Measurements from ENCODE around the gene MTHFR.

Gene MTHFR

GRCh38 chr1:11780380-11781147 is 25.2 kb downstream of the MTHFR start:
- no peak for DNase-seq

- no peak for DNase-seq
Observed at GRCh38 chr1:11779715-11780379, 25.9 kb downstream of the MTHFR start.

DNA sequence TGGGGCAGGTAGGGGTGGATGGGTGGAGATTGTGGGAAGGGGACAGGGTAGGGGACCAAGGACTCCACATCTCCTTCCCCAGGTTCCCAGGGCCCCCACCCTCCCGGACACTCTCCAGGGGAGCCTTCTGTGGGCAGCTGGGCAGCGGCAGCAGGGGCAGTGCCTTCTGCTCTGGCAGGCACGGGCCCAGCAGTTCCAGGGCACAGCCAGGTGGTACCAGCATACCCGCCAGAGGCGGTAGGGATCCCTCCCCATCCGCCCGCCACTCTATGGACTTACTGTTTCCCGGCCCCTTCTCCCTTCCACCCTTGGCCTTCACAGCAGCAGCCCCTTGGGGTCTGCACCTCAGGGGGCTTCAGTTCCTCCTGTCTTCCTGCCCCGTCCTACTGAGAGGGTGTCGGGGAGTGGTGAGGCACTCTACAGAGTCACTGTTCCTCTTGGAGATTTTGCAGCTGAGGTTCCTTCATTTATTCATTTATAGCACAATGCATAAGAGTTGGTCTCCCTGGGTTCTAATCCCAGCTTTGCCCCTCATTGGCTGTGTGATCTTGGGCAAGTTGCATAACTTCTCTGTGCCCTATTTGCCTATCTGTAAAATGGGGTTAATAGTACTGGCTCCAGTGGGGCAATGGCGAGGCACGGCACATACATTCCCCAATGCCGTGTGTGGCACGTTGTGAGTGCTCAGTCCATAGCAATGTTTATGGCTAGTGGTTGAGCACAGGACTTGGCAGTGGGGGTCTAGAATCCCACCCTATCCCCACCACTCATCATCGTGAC is 26.7 kb downstream of the MTHFR start:
- DNase-seq: no peak

DNA sequence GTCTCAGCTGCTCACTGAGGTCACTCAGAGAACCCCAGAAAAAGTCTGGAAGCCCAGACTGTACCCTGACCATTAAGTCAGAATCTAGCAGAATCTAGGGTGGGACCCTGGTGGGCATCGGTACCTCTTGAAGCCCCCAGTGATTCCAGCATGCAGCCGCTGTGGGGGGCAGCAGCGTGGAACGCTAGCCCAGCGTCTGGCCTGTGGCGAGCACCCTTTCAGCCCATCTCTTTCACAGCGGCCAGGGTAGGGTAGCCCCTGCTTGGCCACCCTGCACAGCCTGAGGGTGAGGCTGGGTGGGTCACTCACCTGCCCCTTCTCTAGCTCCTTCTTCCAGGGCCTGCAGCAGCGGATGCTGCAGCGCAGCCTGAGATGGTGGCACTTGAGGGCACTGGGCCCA is 27.4 kb downstream of the MTHFR start:
- DNase-seq: no peak

GRCh38 chr1:11777658-11778322 is 28.0 kb downstream of the MTHFR start:
- DNase-seq: no peak

DNA sequence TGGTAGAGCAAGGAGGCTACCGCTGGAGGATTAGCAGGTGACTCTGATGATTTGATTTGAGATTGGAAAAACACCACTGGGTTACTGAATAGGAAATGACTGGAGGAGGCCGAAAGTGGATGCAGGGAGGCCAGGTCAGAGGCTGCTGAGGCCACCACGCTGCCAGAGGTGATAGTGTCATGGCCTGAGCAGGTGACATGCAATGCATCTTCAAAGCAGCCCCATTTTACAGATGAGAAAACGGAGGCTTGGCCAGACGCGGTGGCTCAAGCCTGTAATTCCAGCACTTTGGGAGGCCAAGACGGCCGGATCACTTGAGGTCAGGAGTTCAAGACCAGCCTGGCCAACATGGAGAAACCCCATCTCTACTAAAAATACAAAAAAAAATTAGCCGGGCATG is 31.0 kb downstream of the MTHFR start:
- DNase-seq: no peak

GRCh38 chr1:11772458-11772857 is 33.3 kb downstream of the MTHFR start:
- DNase-seq: peak; percentile 60

DNA sequence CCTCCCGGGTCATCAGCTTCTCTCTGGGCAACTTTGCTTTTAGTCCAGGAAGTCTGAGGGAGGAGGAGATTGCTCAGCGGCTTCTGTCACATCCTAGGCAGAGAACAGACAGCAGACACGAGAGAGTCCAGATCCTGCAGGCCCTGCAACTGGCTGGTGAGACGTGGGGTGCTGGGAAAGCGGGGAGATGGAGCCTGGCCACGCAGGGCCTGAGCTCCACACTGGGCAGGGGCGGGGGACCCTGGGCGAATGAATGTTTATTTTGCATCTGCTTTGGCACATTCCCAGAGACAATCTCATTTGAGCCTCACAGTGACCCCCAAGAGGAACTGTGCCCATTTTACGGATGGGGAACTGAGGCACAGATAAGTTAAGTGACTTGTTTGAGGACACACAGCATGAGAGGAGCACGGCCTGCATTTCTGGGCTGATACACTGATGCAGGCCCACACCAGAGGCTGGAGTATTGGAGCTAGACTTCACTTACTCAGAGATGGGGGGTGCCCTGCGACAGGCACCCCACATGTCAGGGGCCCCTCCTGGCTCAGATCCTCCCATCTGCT is 34.2 kb downstream of the MTHFR start:
- DNase-seq: no peak

- DNase-seq: no peak
Observed at GRCh38 chr1:11770011-11770410, 35.8 kb downstream of the MTHFR start.

- no peak for DNase-seq
Observed at GRCh38 chr1:11769274-11769673, 36.5 kb downstream of the MTHFR start.

DNA sequence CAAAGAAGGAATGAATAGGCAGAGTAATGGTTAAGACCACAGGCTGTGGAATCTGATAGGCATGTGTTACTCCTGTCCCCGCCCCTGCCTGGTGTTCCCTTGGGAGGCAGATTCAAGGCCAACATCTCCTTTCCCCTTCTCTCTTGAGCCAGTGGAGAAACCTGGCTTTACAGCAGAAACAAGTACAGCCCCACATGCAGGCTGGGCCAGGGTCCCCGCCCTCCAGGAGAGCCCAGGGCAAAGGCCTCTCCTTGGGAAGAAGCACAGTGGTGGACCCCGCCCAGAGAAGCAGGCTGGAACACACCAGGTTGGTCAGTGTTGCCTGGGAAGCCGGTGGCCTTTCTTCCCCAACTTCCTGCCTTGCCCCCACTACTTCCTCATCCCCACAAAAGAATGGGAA is 36.9 kb downstream of the MTHFR start:
- DNase-seq: peak; percentile 28

DNA sequence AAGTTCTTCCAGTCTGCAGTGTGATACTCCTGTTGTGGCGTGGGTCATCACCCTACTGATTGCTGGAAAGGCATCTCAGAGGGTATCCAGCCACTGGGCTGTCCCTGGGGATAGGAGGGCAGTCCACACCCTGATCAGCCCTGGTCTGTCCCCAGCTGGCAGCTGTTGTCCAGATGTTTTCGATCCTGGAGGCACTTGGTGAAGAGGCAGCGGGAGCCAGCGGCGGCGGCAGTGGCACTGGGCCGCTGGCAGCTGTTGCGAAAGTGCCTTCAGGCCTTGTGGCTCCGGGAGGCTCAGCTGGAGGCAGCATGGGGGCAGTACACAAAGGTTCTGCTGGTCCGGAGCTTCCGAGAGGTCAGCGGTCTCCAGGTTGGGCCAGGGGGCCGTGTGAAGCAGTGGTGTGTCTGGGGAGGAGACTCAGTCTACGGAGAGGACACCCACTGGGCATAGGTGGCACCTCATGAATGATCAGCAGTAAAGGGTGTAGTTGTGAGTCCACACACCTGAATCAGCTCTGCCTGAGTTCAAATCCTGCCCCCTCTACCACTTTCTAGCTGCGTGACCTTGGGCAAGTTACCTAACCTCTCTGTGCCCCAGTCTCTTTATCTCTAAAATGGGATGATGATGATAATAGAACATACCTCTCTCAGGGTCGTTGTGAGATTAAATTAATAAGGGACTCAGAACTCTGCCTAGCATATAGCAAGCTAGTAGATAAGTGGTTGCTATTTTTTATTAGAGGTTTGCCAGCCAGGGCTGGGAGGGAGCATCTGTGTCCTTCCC is 37.7 kb downstream of the MTHFR start:
- DNase-seq: no peak

- DNase-seq: no peak
Observed at GRCh38 chr1:11766429-11766776, 39.4 kb downstream of the MTHFR start.

DNA sequence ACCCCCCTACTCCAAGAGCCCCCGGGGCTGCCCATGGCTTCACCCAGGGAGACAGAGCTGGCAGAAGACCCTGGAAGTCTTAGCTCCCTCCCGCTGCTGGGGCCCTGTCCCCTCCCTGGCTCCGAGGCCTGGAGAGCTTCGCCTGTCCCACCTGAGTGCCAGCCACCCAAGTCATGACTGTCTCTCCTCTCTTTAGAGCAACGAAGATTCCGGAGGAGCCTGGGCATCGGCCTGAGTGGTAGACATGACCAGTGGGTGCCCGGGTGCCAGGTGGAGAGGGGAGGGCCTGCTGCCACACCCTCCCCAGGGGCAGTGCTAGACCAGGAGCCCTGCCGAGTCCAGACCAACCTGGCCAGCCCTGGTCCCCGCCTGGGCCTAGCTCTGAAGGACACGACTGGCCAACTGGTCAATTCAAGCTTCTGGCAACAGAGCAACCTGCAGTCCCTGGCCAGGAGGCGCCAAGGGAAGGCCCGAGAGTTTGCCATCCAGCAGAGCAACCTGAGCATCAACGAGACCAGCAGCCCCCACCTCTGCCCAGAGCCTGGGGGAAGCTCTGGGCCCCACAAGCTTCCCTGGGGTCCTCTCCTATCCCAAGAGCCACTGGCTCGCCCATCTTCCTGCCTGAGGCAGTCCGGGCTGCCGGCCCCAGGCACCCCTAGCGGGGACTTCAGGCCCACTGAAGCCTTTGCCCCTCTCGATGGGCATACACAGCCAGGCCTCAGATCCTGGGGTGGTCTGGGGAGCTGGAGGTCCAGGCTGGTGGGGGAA is 39.9 kb downstream of the MTHFR start:
- DNase-seq: no peak

- no peak for DNase-seq
Observed at GRCh38 chr1:11764519-11764918, 41.2 kb downstream of the MTHFR start.

DNA sequence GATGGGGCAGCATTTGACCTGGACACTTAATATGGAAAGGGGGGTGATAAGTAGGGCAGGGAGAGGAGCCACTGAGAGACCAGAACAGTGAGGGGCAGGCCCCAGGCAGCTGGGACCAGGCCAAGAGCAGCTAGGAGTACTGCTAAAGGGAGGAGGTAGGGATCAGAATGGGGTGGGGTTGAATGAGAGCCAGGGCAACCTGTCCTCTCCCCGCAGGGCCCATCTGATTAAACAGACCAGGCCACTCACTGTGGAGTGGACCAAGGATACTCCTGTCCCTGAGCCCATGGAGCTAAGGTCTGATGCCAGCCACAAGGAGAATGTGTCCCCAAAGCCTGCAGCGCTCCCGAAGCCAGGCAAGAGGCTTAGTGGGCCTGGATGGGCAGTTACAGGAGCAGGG is 41.6 kb downstream of the MTHFR start:
- DNase-seq: no peak

GRCh38 chr1:11761988-11762406 is 43.8 kb downstream of the MTHFR start, which contains the start of gene C1orf167:
C1orf167 (plus strand) TSS chr1:11762193; CDS start chr1:11764401, 2,208 bp downstream.
- DNase-seq: peak; percentile 56

DNA sequence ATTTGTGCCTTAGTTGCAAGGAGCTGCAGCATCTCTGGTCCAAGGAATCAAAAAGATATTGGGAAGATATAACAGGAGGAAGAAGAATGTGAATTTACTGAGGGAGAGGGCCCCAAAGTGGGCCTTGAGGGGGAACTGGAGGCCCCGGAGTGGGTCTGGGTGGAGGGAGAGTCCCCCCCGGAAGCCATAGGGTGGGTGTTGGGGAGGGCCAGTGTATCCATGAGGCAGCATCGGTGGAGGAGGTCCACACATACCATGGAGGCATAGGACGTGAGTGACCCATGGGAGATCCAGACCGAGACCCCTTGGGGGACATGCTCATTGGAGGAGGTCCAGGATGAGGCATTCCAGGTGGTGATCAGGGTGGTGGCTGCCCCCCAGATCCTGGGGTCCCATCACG is 44.5 kb downstream of the MTHFR start:
- DNase-seq: no peak

- no peak for DNase-seq
Observed at GRCh38 chr1:11759791-11760190, 46.0 kb downstream of the MTHFR start.

DNA sequence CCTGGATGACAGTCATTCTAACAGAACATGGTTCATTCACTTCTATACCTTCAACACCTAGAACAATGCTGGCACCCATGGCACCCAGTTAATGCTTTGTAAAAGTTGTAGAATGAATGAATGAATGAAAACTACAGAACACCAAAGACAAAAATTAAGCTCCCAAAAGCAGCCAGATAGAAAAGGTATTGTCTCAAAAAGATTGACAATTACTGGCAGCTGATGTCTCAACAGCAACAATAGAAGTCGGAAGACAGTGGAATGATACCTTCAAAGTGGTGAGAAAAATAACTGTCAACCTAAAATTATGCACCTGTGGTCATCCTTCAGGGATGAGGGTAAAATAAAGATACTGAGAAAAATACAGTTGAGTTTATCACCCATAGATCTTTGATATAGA is 48.7 kb downstream of the MTHFR start:
- no peak for DNase-seq

- DNase-seq: no peak
Observed at GRCh38 chr1:11753555-11754208, 52.1 kb downstream of the MTHFR start.
